Measurements from ENCODE around the gene ST6GALNAC3. TPM values are rescaled to one million over a fixed set of nuclear protein-coding genes. Genes with fewer than 3 reads are reported as not detected.
"Not testable (repeated sequence)": the region's sequence is repeated elsewhere in the genome, so short reads cannot be mapped to it uniquely, and the experiment has no call there.

The ST6GALNAC3 gene
- total and polyA plus RNA-seq, 2 donors from 2014 or later, result 8.8 to 15.8 TPM

- Histone ChIP-seq H3K27ac (ENCODE audit: low read depth in 2 of 2, low read length in 2 of 2) (no peak overlapping the region), H3K36me3 (ENCODE audit: control insufficient read depth in 2 of 3, insufficient read depth in 3 of 3, low read length in 3 of 3) (no peaks in the 10 kb centered on the region), H3K4me1 (ENCODE audit: control insufficient read depth in 2 of 3, insufficient read depth in 2 of 3, low read depth in 1 of 3, low read length in 3 of 3) (no peaks in the 10 kb centered on the region), H3K9me3 (ENCODE audit: control insufficient read depth in 2 of 3, insufficient read depth in 1 of 3, low read length in 3 of 3) (no peaks in the 10 kb centered on the region), H3K4me3 (ENCODE audit: low read length in 3 of 3) (no peak overlapping the region), H3K27me3 (ENCODE audit: control insufficient read depth, insufficient read depth, low read length) (no peaks in the 10 kb centered on the region), H3K9ac (ENCODE audit: low read length in 3 of 3) (no peak overlapping the region)
- FAIRE-seq (no peak), DNase-seq (no peak)
- intact Hi-C loops (cut with DNase I), result no loop called here
- TF ChIP-seq CTCF (IDR thresholded peaks at IDR 0.05; ENCODE audit: borderline replicate concordance, extremely low read depth, insufficient read depth), result no peak
Observed at GRCh38 chr1:76115171-76115570, 40.6 kb downstream of the ST6GALNAC3 start.

- Histone ChIP-seq H3K27me3 (ENCODE audit: control insufficient read depth, insufficient read depth, low read length) (no peaks in the 10 kb centered on the region), H3K4me3 (ENCODE audit: low read length in 3 of 3) (no peak overlapping the region), H3K4me1 (ENCODE audit: control insufficient read depth in 2 of 3, insufficient read depth in 2 of 3, low read depth in 1 of 3, low read length in 3 of 3) (no peaks in the 10 kb centered on the region), H3K9me3 (ENCODE audit: control insufficient read depth in 2 of 3, insufficient read depth in 1 of 3, low read length in 3 of 3) (no peaks in the 10 kb centered on the region), H3K27ac (ENCODE audit: low read depth in 2 of 2, low read length in 2 of 2) (no peak overlapping the region), H3K9ac (ENCODE audit: low read length in 3 of 3) (no peak overlapping the region), H3K36me3 (ENCODE audit: control insufficient read depth in 2 of 3, insufficient read depth in 3 of 3, low read length in 3 of 3) (no peaks in the 10 kb centered on the region)
- intact Hi-C loops (cut with DNase I), result no loop called here
- no peak for FAIRE-seq
- no peak for TF ChIP-seq CTCF (IDR thresholded peaks at IDR 0.05; ENCODE audit: borderline replicate concordance, extremely low read depth, insufficient read depth)
- no peak for DNase-seq
Observed at GRCh38 chr1:76121850-76122249, 47.3 kb downstream of the ST6GALNAC3 start.

GRCh38 chr1:76122271-76122670 is 47.7 kb downstream of the ST6GALNAC3 start:
- no peak overlapping the region for H3K27ac ChIP-seq (ENCODE audit: low read depth in 2 of 2, low read length in 2 of 2)
- intact Hi-C loops (cut with DNase I), result no loop called here

GRCh38 chr1:76123411-76124064 is 49.0 kb downstream of the ST6GALNAC3 start:
- DNase-seq; H3K9ac ChIP-seq (ENCODE audit: low read length in 3 of 3); intact Hi-C loops (cut with DNase I); H3K4me3 ChIP-seq (ENCODE audit: low read length in 3 of 3); H3K27me3 ChIP-seq (ENCODE audit: control insufficient read depth, insufficient read depth, low read length); H3K9me3 ChIP-seq (ENCODE audit: control insufficient read depth in 2 of 3, insufficient read depth in 1 of 3, low read length in 3 of 3); FAIRE-seq; H3K27ac ChIP-seq (ENCODE audit: low read depth in 2 of 2, low read length in 2 of 2); H3K36me3 ChIP-seq (ENCODE audit: control insufficient read depth in 2 of 3, insufficient read depth in 3 of 3, low read length in 3 of 3); H3K4me1 ChIP-seq (ENCODE audit: control insufficient read depth in 2 of 3, insufficient read depth in 2 of 3, low read depth in 1 of 3, low read length in 3 of 3): not testable (repeated sequence)

More at GRCh38 chr1:76122271-76122670, 47.7 kb downstream of the ST6GALNAC3 start:
- Histone ChIP-seq H3K9ac (ENCODE audit: low read length in 3 of 3) (no peak overlapping the region), H3K9me3 (ENCODE audit: control insufficient read depth in 2 of 3, insufficient read depth in 1 of 3, low read length in 3 of 3) (no peaks in the 10 kb centered on the region), H3K4me3 (ENCODE audit: low read length in 3 of 3) (no peak overlapping the region), H3K36me3 (ENCODE audit: control insufficient read depth in 2 of 3, insufficient read depth in 3 of 3, low read length in 3 of 3) (no peaks in the 10 kb centered on the region), H3K4me1 (ENCODE audit: control insufficient read depth in 2 of 3, insufficient read depth in 2 of 3, low read depth in 1 of 3, low read length in 3 of 3) (no peaks in the 10 kb centered on the region), H3K27me3 (ENCODE audit: control insufficient read depth, insufficient read depth, low read length) (no peaks in the 10 kb centered on the region)
- DNase-seq (no peak), FAIRE-seq (no peak)
- TF ChIP-seq CTCF (IDR thresholded peaks at IDR 0.05; ENCODE audit: borderline replicate concordance, extremely low read depth, insufficient read depth), result no peak

All from kidney (tissue), 14 donors.